Stomach (tissue), 4 donors: ENCODE measurements around the gene DNM3.

Experiments
- EP300 ChIP-seq: sonication (generic); formaldehyde crosslinking; IDR thresholded peaks from one replicate; pipeline ENCODE4 v1.6.1; 2017; ENCODE audit warnings: antibody characterized with exemption
- POLR2A ChIP-seq, 4 donors: fragments of 450-650 bp; IDR thresholded peaks; one replicate each; pipeline ENCODE4 v1.6.1; 2016; ENCODE audit warnings: antibody characterized with exemption in 4 of 4, control low read depth in 2 of 4, mild to moderate bottlenecking in 1 of 4, moderate library complexity in 1 of 4
- POLR2AphosphoS5 ChIP-seq, 3 donors: sonication (generic); formaldehyde crosslinking; IDR thresholded peaks; one replicate each; pipeline ENCODE4 v1.6.1; 2016; ENCODE audit warnings: antibody characterized with exemption in 3 of 3
- TF ChIP-seq, protein P1 (sequence below), 7 experiments: fragments of 450-650 bp in 4 of 7; fragments of 200-600 bp in 3 of 7; sonication (generic) in 3 of 7; IDR thresholded peaks; one replicate each; pipeline ENCODE4 v1.5.1; 2016 to 2019; ENCODE audit warnings: antibody characterized with exemption in 7 of 7, control low read depth in 2 of 7, mild to moderate bottlenecking in 1 of 7

DNA sequence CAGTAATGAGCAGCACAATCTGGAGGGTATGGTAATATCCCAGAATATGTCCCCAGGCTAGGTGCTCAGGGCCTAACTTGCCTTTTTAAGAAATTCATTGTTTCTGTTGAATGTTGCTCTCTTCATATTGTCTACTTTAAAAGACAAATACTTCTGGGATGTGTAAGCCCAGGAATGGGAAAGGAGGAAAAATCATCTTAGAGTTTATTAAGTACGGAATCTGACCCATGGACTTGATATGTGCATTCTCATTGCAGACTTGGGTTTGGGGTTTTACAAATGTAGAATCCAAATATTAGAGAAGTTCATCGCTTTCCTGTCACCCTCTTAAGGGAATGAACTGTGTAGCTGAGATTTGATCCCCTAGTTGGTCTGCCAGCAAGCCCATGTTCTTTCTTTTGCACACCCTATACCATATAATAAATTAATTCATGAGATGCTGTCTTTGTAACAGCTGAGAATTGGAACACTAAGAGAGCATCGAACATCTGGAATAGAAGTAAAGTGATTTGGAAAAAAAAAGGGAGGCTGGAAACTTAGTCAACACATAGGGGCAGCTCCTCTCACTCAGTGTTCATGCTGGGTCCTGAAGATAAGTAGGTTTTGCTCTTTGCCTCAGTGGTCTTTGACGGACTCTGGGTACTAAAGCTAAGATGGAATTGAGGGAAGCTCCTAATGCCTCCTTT lies 343.4 kb downstream of the DNM3 start:
- TF ChIP-seq, protein P1, sequence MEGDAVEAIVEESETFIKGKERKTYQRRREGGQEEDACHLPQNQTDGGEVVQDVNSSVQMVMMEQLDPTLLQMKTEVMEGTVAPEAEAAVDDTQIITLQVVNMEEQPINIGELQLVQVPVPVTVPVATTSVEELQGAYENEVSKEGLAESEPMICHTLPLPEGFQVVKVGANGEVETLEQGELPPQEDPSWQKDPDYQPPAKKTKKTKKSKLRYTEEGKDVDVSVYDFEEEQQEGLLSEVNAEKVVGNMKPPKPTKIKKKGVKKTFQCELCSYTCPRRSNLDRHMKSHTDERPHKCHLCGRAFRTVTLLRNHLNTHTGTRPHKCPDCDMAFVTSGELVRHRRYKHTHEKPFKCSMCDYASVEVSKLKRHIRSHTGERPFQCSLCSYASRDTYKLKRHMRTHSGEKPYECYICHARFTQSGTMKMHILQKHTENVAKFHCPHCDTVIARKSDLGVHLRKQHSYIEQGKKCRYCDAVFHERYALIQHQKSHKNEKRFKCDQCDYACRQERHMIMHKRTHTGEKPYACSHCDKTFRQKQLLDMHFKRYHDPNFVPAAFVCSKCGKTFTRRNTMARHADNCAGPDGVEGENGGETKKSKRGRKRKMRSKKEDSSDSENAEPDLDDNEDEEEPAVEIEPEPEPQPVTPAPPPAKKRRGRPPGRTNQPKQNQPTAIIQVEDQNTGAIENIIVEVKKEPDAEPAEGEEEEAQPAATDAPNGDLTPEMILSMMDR (IDR thresholded peaks at IDR 0.05) = no peak
- TF ChIP-seq EP300 (no peak), POLR2AphosphoS5 (IDR thresholded peaks at IDR 0.05) (no peak), POLR2A (IDR thresholded peaks at IDR 0.05) (no peak)
